ENCODE results near the gene CHN2.

The CHN2 gene

GRCh38 chr7:29184599-29184998 lies 10.0 kb upstream of the CHN2 start:
- H3K9ac ChIP-seq (ENCODE audit: low read depth in 1 of 2, low read length in 2 of 2), result no peak overlapping the region
- no peaks in the 10 kb centered on the region for H3K9me3 ChIP-seq (ENCODE audit: control insufficient read depth in 1 of 2, low read length in 2 of 2)
- no peaks in the 10 kb centered on the region for H3K27me3 ChIP-seq (ENCODE audit: control insufficient read depth in 1 of 2, insufficient read depth in 2 of 2, low read length in 2 of 2)
- no peak overlapping the region for H3K4me3 ChIP-seq (ENCODE audit: low read depth in 1 of 2, low read length in 2 of 2)
- no peaks in the 10 kb centered on the region for H3K36me3 ChIP-seq (ENCODE audit: control insufficient read depth in 1 of 2, insufficient read depth in 2 of 2, low read length in 2 of 2)
- peaks cover 0 to 3% of the 10 kb centered on the region in 2 donors for H3K4me1 ChIP-seq (ENCODE audit: control insufficient read depth in 1 of 2, insufficient read depth in 2 of 2, low read length in 2 of 2)
- H3K27ac ChIP-seq (ENCODE audit: low read depth, low read length), result no peak overlapping the region

- Histone ChIP-seq H3K9me3 (ENCODE audit: control insufficient read depth in 1 of 2, low read length in 2 of 2) (no peaks in the 10 kb centered on the region), H3K4me3 (ENCODE audit: low read depth in 1 of 2, low read length in 2 of 2) (no peak overlapping the region), H3K36me3 (ENCODE audit: control insufficient read depth in 1 of 2, insufficient read depth in 2 of 2, low read length in 2 of 2) (no peaks in the 10 kb centered on the region), H3K27ac (ENCODE audit: low read depth, low read length) (no peak overlapping the region), H3K4me1 (ENCODE audit: control insufficient read depth in 1 of 2, insufficient read depth in 2 of 2, low read length in 2 of 2) (peaks cover 0 to 14% of the 10 kb centered on the region in 2 donors), H3K27me3 (ENCODE audit: control insufficient read depth in 1 of 2, insufficient read depth in 2 of 2, low read length in 2 of 2) (no peaks in the 10 kb centered on the region), H3K9ac (ENCODE audit: low read depth in 1 of 2, low read length in 2 of 2) (no peak overlapping the region)
These were observed 9.0 kb upstream of the CHN2 start for GRCh38 chr7:29185613-29186012.

GRCh38 chr7:29189743-29190201 lies 4.8 kb upstream of the CHN2 start:
- Histone ChIP-seq H3K36me3 (ENCODE audit: control insufficient read depth in 1 of 2, insufficient read depth in 2 of 2, low read length in 2 of 2) (no peaks in the 10 kb centered on the region), H3K4me1 (ENCODE audit: control insufficient read depth in 1 of 2, insufficient read depth in 2 of 2, low read length in 2 of 2) (peaks cover 0 to 14% of the 10 kb centered on the region in 2 donors), H3K9me3 (ENCODE audit: control insufficient read depth in 1 of 2, low read length in 2 of 2) (no peaks in the 10 kb centered on the region), H3K4me3 (ENCODE audit: low read depth in 1 of 2, low read length in 2 of 2) (peak overlapping the region in 1 of 2 donors; percentile 5), H3K9ac (ENCODE audit: low read depth in 1 of 2, low read length in 2 of 2) (no peak overlapping the region), H3K27me3 (ENCODE audit: control insufficient read depth in 1 of 2, insufficient read depth in 2 of 2, low read length in 2 of 2) (no peaks in the 10 kb centered on the region), H3K27ac (ENCODE audit: low read depth, low read length) (no peak overlapping the region)

GRCh38 chr7:29190349-29191045 lies 4.1 kb upstream of the CHN2 start:
- no peak overlapping the region for H3K9ac ChIP-seq (ENCODE audit: low read depth in 1 of 2, low read length in 2 of 2)
- H3K27ac ChIP-seq (ENCODE audit: low read depth, low read length), result no peak overlapping the region
- H3K27me3 ChIP-seq (ENCODE audit: control insufficient read depth in 1 of 2, insufficient read depth in 2 of 2, low read length in 2 of 2), result no peaks in the 10 kb centered on the region

GRCh38 chr7:29192323-29192722 lies 2.3 kb upstream of the CHN2 start:
- Histone ChIP-seq H3K4me3 (ENCODE audit: low read depth in 1 of 2, low read length in 2 of 2) (no peak overlapping the region), H3K27ac (ENCODE audit: low read depth, low read length) (no peak overlapping the region), H3K4me1 (ENCODE audit: control insufficient read depth in 1 of 2, insufficient read depth in 2 of 2, low read length in 2 of 2) (peaks cover 14 to 20% of the 10 kb centered on the region in 2 donors), H3K9ac (ENCODE audit: low read depth in 1 of 2, low read length in 2 of 2) (no peak overlapping the region), H3K27me3 (ENCODE audit: control insufficient read depth in 1 of 2, insufficient read depth in 2 of 2, low read length in 2 of 2) (no peaks in the 10 kb centered on the region), H3K36me3 (ENCODE audit: control insufficient read depth in 1 of 2, insufficient read depth in 2 of 2, low read length in 2 of 2) (no peaks in the 10 kb centered on the region), H3K9me3 (ENCODE audit: control insufficient read depth in 1 of 2, low read length in 2 of 2) (no peaks in the 10 kb centered on the region)

More at GRCh38 chr7:29190349-29191045, 4.1 kb upstream of the CHN2 start:
- no peaks in the 10 kb centered on the region for H3K36me3 ChIP-seq (ENCODE audit: control insufficient read depth in 1 of 2, insufficient read depth in 2 of 2, low read length in 2 of 2)
- H3K4me3 ChIP-seq (ENCODE audit: low read depth in 1 of 2, low read length in 2 of 2), result peak overlapping the region in 1 of 2 donors; percentile 5
- H3K4me1 ChIP-seq (ENCODE audit: control insufficient read depth in 1 of 2, insufficient read depth in 2 of 2, low read length in 2 of 2), result peaks cover 2 to 14% of the 10 kb centered on the region in 2 donors
- H3K9me3 ChIP-seq (ENCODE audit: control insufficient read depth in 1 of 2, low read length in 2 of 2), result no peaks in the 10 kb centered on the region

GRCh38 chr7:29192811-29193210 lies 1.8 kb upstream of the CHN2 start:
- Histone ChIP-seq H3K27ac (ENCODE audit: low read depth, low read length) (no peak overlapping the region), H3K4me1 (ENCODE audit: control insufficient read depth in 1 of 2, insufficient read depth in 2 of 2, low read length in 2 of 2) (peaks cover 17 to 22% of the 10 kb centered on the region in 2 donors), H3K27me3 (ENCODE audit: control insufficient read depth in 1 of 2, insufficient read depth in 2 of 2, low read length in 2 of 2) (no peaks in the 10 kb centered on the region)

GRCh38 chr7:29193316-29194205 lies 1.0 kb upstream of the CHN2 start:
- H3K9me3 ChIP-seq (ENCODE audit: control insufficient read depth in 1 of 2, low read length in 2 of 2), result no peaks in the 10 kb centered on the region
- H3K4me3 ChIP-seq (ENCODE audit: low read depth in 1 of 2, low read length in 2 of 2), result peak overlapping the region; percentile 77 to 91
- H3K27ac ChIP-seq (ENCODE audit: low read depth, low read length), result no peak overlapping the region
- no peaks in the 10 kb centered on the region for H3K27me3 ChIP-seq (ENCODE audit: control insufficient read depth in 1 of 2, insufficient read depth in 2 of 2, low read length in 2 of 2)
- H3K36me3 ChIP-seq (ENCODE audit: control insufficient read depth in 1 of 2, insufficient read depth in 2 of 2, low read length in 2 of 2), result no peaks in the 10 kb centered on the region
- peaks cover 20 to 22% of the 10 kb centered on the region in 2 donors for H3K4me1 ChIP-seq (ENCODE audit: control insufficient read depth in 1 of 2, insufficient read depth in 2 of 2, low read length in 2 of 2)
- H3K9ac ChIP-seq (ENCODE audit: low read depth in 1 of 2, low read length in 2 of 2), result peak overlapping the region in 1 of 2 donors; percentile 25

More at GRCh38 chr7:29192811-29193210, 1.8 kb upstream of the CHN2 start:
- Histone ChIP-seq H3K4me3 (ENCODE audit: low read depth in 1 of 2, low read length in 2 of 2) (no peak overlapping the region), H3K9me3 (ENCODE audit: control insufficient read depth in 1 of 2, low read length in 2 of 2) (no peaks in the 10 kb centered on the region), H3K9ac (ENCODE audit: low read depth in 1 of 2, low read length in 2 of 2) (no peak overlapping the region), H3K36me3 (ENCODE audit: control insufficient read depth in 1 of 2, insufficient read depth in 2 of 2, low read length in 2 of 2) (no peaks in the 10 kb centered on the region)

GRCh38 chr7:29194206-29194593 lies 375 bp upstream of the CHN2 start:
- H3K9me3 ChIP-seq (ENCODE audit: control insufficient read depth in 1 of 2, low read length in 2 of 2), result no peaks in the 10 kb centered on the region
- H3K36me3 ChIP-seq (ENCODE audit: control insufficient read depth in 1 of 2, insufficient read depth in 2 of 2, low read length in 2 of 2), result no peaks in the 10 kb centered on the region
- H3K27ac ChIP-seq (ENCODE audit: low read depth, low read length), result no peak overlapping the region
- peak overlapping the region; percentile 70 to 81 for H3K9ac ChIP-seq (ENCODE audit: low read depth in 1 of 2, low read length in 2 of 2)
- H3K27me3 ChIP-seq (ENCODE audit: control insufficient read depth in 1 of 2, insufficient read depth in 2 of 2, low read length in 2 of 2), result no peaks in the 10 kb centered on the region
- peak overlapping the region; percentile 77 to 91 for H3K4me3 ChIP-seq (ENCODE audit: low read depth in 1 of 2, low read length in 2 of 2)
- peaks cover 20 to 22% of the 10 kb centered on the region in 2 donors for H3K4me1 ChIP-seq (ENCODE audit: control insufficient read depth in 1 of 2, insufficient read depth in 2 of 2, low read length in 2 of 2)

- H3K9me3 ChIP-seq (ENCODE audit: control insufficient read depth in 1 of 2, low read length in 2 of 2), result no peaks in the 10 kb centered on the region
- H3K4me3 ChIP-seq (ENCODE audit: low read depth in 1 of 2, low read length in 2 of 2), result peak overlapping the region; percentile 77 to 91
- H3K4me1 ChIP-seq (ENCODE audit: control insufficient read depth in 1 of 2, insufficient read depth in 2 of 2, low read length in 2 of 2), result peaks cover 5 to 22% of the 10 kb centered on the region in 2 donors
- no peak overlapping the region for H3K9ac ChIP-seq (ENCODE audit: low read depth in 1 of 2, low read length in 2 of 2)
- H3K36me3 ChIP-seq (ENCODE audit: control insufficient read depth in 1 of 2, insufficient read depth in 2 of 2, low read length in 2 of 2), result no peaks in the 10 kb centered on the region
- no peaks in the 10 kb centered on the region for H3K27me3 ChIP-seq (ENCODE audit: control insufficient read depth in 1 of 2, insufficient read depth in 2 of 2, low read length in 2 of 2)
- no peak overlapping the region for H3K27ac ChIP-seq (ENCODE audit: low read depth, low read length)
These were observed 1.6 kb downstream of the CHN2 start for GRCh38 chr7:29196191-29196590.
